GM19455 (cell line): ENCODE data around the gene CAPN6.

Experiments
- ATAC-seq: cut with Tn5 transposase; IDR thresholded peaks from one replicate; pipeline ENCODE4 v1.9.1; 2021; ENCODE audit not compliant: unreplicated experiment

The CAPN6 gene

GRCh38 chrX:111207851-111208250 is 62.4 kb downstream of the CAPN6 start:
- ATAC-seq: no peak

GRCh38 chrX:111200327-111200726 is 70.0 kb downstream of the CAPN6 start:
- ATAC-seq: no peak

- ATAC-seq: no peak
These were observed 70.8 kb downstream of the CAPN6 start for GRCh38 chrX:111199505-111199904.
